GM12874 (cell line): ENCODE data around the gene TUSC1.

Source experiments
- CTCF ChIP-seq: IDR thresholded peaks from 2 replicates; pipeline ENCODE4 v1.5.1; 2011; ENCODE audit warnings: low read depth, mild to moderate bottlenecking, control low read depth, low read length, moderate library complexity; ENCODE audit not compliant: insufficient read depth

The TUSC1 gene

GRCh38 chr9:25678147-25678666 lies at the start of gene TUSC1:
Gene TUSC1, minus strand, starts transcription at chr9:25678444. Its CDS starts 132 bp downstream, at chr9:25678312.
- TF ChIP-seq CTCF, result no peak

GRCh38 chr9:25726871-25727410 lies 48.7 kb upstream of the TUSC1 start:
- no peak for TF ChIP-seq CTCF

GRCh38 chr9:25724424-25724823 lies 46.2 kb upstream of the TUSC1 start:
- no peak for TF ChIP-seq CTCF

GRCh38 chr9:25716220-25716872 lies 38.1 kb upstream of the TUSC1 start:
- TF ChIP-seq CTCF, result no peak

GRCh38 chr9:25709941-25710340 lies 31.7 kb upstream of the TUSC1 start:
- TF ChIP-seq CTCF, result no peak

GRCh38 chr9:25704800-25705199 lies 26.6 kb upstream of the TUSC1 start:
- no peak for TF ChIP-seq CTCF

- TF ChIP-seq CTCF, result no peak
Observed at GRCh38 chr9:25703701-25704357, 25.6 kb upstream of the TUSC1 start.
